IMR-90 (cell line): Measurements from ENCODE around the gene ZDBF2. TPM values are rescaled to one million over a fixed set of nuclear protein-coding genes. Genes with fewer than 3 reads are reported as not detected.
A peak's percentile ranks its signal among the peaks of the same experiment; 100 is the strongest.

ENCODE experiments used
- ATAC-seq: fragments of 200-7000 bp; cut with Tn5 transposase; 2 replicates; pipeline ENCODE4 v1.9.1; 2020; ENCODE audit warnings: low read depth, mild to moderate bottlenecking, moderate library complexity
- BruUV-seq: library from RNA; stranded (reverse); fragments of 400-500 nt; replicated peaks from 2 replicates; lab custom pipeline; 2021; lab: Mats Ljungman, UMichigan
- CTCF ChIA-PET: fragments of 300-600 bp; formaldehyde crosslinking; extraction: SDS; loops from one replicate; lab custom pipeline; 2021; ENCODE audit warnings: antibody characterized with exemption; lab: Yijun Ruan, JAX
- POLR2A ChIA-PET: fragments of 300-600 bp; sonication (Branson Sonifier 250); formaldehyde crosslinking; loops from one replicate; lab custom pipeline; 2022; ENCODE audit warnings: antibody characterized with exemption; ENCODE audit not compliant: unreplicated experiment; lab: Charles Lee
- DNase-seq: peaks from one replicate; pipeline ENCODE4 v3.0.0; 2013
- H2AFZ ChIP-seq: replicated peaks from 2 replicates; pipeline ENCODE3; 2013; ENCODE audit warnings: low read length, mild to moderate bottlenecking; ENCODE audit not compliant: poor library complexity
- H2AK5ac ChIP-seq: 2 replicates; pipeline ENCODE4 v1.6.1; 2013; ENCODE audit warnings: low read depth, low read length, inconsistent platforms
- H2AK9ac ChIP-seq: replicated peaks from 2 replicates; pipeline ENCODE3; 2013; ENCODE audit warnings: mild to moderate bottlenecking, low read depth, low read length, moderate library complexity; ENCODE audit not compliant: poor library complexity
- H2BK120ac ChIP-seq: 2 replicates; pipeline ENCODE4 v1.6.1; 2013; ENCODE audit warnings: low read depth, low read length, inconsistent platforms
- H2BK15ac ChIP-seq: 3 replicates; pipeline ENCODE4 v1.6.1; 2013; ENCODE audit warnings: low read depth, low read length, inconsistent platforms
- H2BK20ac ChIP-seq: 2 replicates; pipeline ENCODE4 v1.6.1; 2013; ENCODE audit warnings: low read depth, mild to moderate bottlenecking, inconsistent platforms, low read length, moderate library complexity
- H2BK5ac ChIP-seq: 2 replicates; pipeline ENCODE4 v1.6.1; 2013; ENCODE audit warnings: mild to moderate bottlenecking, low read depth, low read length, inconsistent platforms; ENCODE audit not compliant: poor library complexity, severe bottlenecking
- H3K14ac ChIP-seq: replicated peaks from 2 replicates; pipeline ENCODE4 v1.6.1; 2013; ENCODE audit warnings: low read depth, low read length, inconsistent platforms
- H3K18ac ChIP-seq: 2 replicates; pipeline ENCODE4 v1.6.1; 2013; ENCODE audit warnings: low read depth, low read length, control low read depth
- H3K23ac ChIP-seq: 2 replicates; pipeline ENCODE4 v1.6.1; 2013; ENCODE audit warnings: low read depth, low read length, inconsistent platforms
- H3K27ac ChIP-seq: 2 replicates; pipeline ENCODE4 v1.5.1; 2013; ENCODE audit warnings: mild to moderate bottlenecking, control low read depth, low read length; ENCODE audit not compliant: insufficient read depth
- H3K27me3 ChIP-seq: 2 replicates; pipeline ENCODE4 v1.6.1; 2013; ENCODE audit warnings: low read length; ENCODE audit not compliant: control insufficient read depth, insufficient read depth
- H3K36me3 ChIP-seq: 2 replicates; pipeline ENCODE4 v1.6.1; 2013; ENCODE audit warnings: low read length, mixed read lengths; ENCODE audit not compliant: control insufficient read depth, insufficient read depth
- H3K4ac ChIP-seq: 2 replicates; pipeline ENCODE4 v1.6.1; 2013; ENCODE audit warnings: low read depth, low read length, inconsistent platforms
- H3K4me1 ChIP-seq: 2 replicates; pipeline ENCODE4 v1.6.1; 2013; ENCODE audit warnings: low read length, mixed read lengths; ENCODE audit not compliant: control insufficient read depth, insufficient read depth
- H3K4me2 ChIP-seq: 2 replicates; pipeline ENCODE4 v1.6.1; 2013; ENCODE audit warnings: low read depth, mild to moderate bottlenecking, control low read depth, low read length, moderate library complexity
- H3K4me3 ChIP-seq: 2 replicates; pipeline ENCODE4 v1.5.1; 2013; ENCODE audit warnings: low read depth, mild to moderate bottlenecking, control low read depth, low read length, moderate library complexity; ENCODE audit not compliant: insufficient read depth
- H3K56ac ChIP-seq: 2 replicates; pipeline ENCODE4 v1.6.1; 2013; ENCODE audit warnings: low read length, inconsistent platforms; ENCODE audit not compliant: insufficient read depth; ENCODE audit errors: extremely low read depth
- H3K79me1 ChIP-seq, 2 experiments: 2 replicates each; pipeline ENCODE4 v1.6.1; 2013; ENCODE audit warnings: low read length in 2 of 2, inconsistent platforms in 1 of 2, low read depth in 1 of 2
- H3K9ac ChIP-seq: 2 replicates; pipeline ENCODE4 v1.6.1; 2013; ENCODE audit warnings: low read depth, low read length, control low read depth
- H3K9me1 ChIP-seq: 2 replicates; pipeline ENCODE4 v1.6.1; 2013; ENCODE audit warnings: low read length, inconsistent platforms; ENCODE audit not compliant: insufficient read depth
- H3K9me3 ChIP-seq: 2 replicates; pipeline ENCODE4 v1.6.1; 2013; ENCODE audit warnings: low read length; ENCODE audit not compliant: control insufficient read depth, insufficient read depth
- H4K20me1 ChIP-seq: 2 replicates; pipeline ENCODE4 v1.6.1; 2013; ENCODE audit warnings: low read length, inconsistent platforms; ENCODE audit not compliant: insufficient read depth
- H4K5ac ChIP-seq: 2 replicates; pipeline ENCODE4 v1.6.1; 2013; ENCODE audit warnings: mild to moderate bottlenecking, low read depth, low read length, control low read depth
- H4K8ac ChIP-seq, 2 experiments: 2 replicates each; pipeline ENCODE4 v1.6.1; 2013; ENCODE audit warnings: low read depth in 2 of 2, low read length in 2 of 2, control low read depth in 1 of 2, inconsistent platforms in 1 of 2
- H4K91ac ChIP-seq: 2 replicates; pipeline ENCODE4 v1.6.1; 2013; ENCODE audit warnings: low read depth, low read length, inconsistent platforms; ENCODE audit not compliant: insufficient read depth
- CEBPB ChIP-seq: IDR thresholded peaks from 2 replicates; pipeline ENCODE4 v1.6.1; 2012; ENCODE audit warnings: low read depth, low read length, improper control_type of control experiment
- CHD1 ChIP-seq: IDR thresholded peaks from 2 replicates; pipeline ENCODE4 v1.6.1; 2012; ENCODE audit warnings: low read depth, low read length, improper control_type of control experiment
- CTCF ChIP-seq: conservative IDR thresholded peaks from 2 replicates; pipeline ENCODE4 v1.5.1; 2012; ENCODE audit warnings: mild to moderate bottlenecking, low read depth, low read length, improper control_type of control experiment
- ELK1 ChIP-seq: fragments of 150-350 bp; IDR thresholded peaks from 2 replicates; pipeline ENCODE4 v1.6.1; 2016; ENCODE audit warnings: low read depth, mild to moderate bottlenecking, low read length, moderate library complexity, borderline replicate concordance
- FOS ChIP-seq: fragments of 150-350 bp; IDR thresholded peaks from 2 replicates; pipeline ENCODE4 v1.6.1; 2016; ENCODE audit warnings: low read depth, low read length
- MAFK ChIP-seq: IDR thresholded peaks from 2 replicates; pipeline ENCODE4 v1.6.1; 2012; ENCODE audit warnings: low read depth, low read length, improper control_type of control experiment
- MAZ ChIP-seq: IDR thresholded peaks from 2 replicates; pipeline ENCODE4 v1.6.1; 2012; ENCODE audit warnings: low read depth, mild to moderate bottlenecking, low read length, improper control_type of control experiment, moderate library complexity, borderline replicate concordance
- MXI1 ChIP-seq: IDR thresholded peaks from 2 replicates; pipeline ENCODE4 v1.6.1; 2012; ENCODE audit warnings: low read depth, mild to moderate bottlenecking, low read length, moderate library complexity, borderline replicate concordance
- NFE2L2 ChIP-seq: fragments of 150-350 bp; IDR thresholded peaks from 2 replicates; pipeline ENCODE4 v1.6.1; 2016; ENCODE audit warnings: low read depth, mild to moderate bottlenecking, low read length
- POLR2A ChIP-seq: IDR thresholded peaks from 2 replicates; pipeline ENCODE4 v1.6.1; 2012; ENCODE audit warnings: mild to moderate bottlenecking, low read depth, low read length
- RAD21 ChIP-seq: IDR thresholded peaks from 2 replicates; pipeline ENCODE4 v1.6.1; 2012; ENCODE audit warnings: low read length, improper control_type of control experiment
- RCOR1 ChIP-seq: IDR thresholded peaks from 2 replicates; pipeline ENCODE4 v1.6.1; 2012; ENCODE audit warnings: mild to moderate bottlenecking, low read length, improper control_type of control experiment; ENCODE audit not compliant: insufficient replicate concordance
- RFX5 ChIP-seq: IDR thresholded peaks from 2 replicates; pipeline ENCODE4 v1.8.0; 2012; ENCODE audit warnings: low read depth, mild to moderate bottlenecking, low read length, moderate library complexity
- SMC3 ChIP-seq: fragments of 150-350 bp; IDR thresholded peaks from 2 replicates; pipeline ENCODE4 v1.6.1; 2016; ENCODE audit warnings: low read depth, mild to moderate bottlenecking, antibody characterized with exemption, low read length, moderate library complexity
- USF2 ChIP-seq: fragments of 150-350 bp; IDR thresholded peaks from 2 replicates; pipeline ENCODE4 v1.6.1; 2017; ENCODE audit warnings: mild to moderate bottlenecking, antibody characterized with exemption, low read length, low read depth
- WGBS, 2 experiments: methylation state at CpG; one replicate each; pipeline versions ENCODE4 v1.1.5 to v1.1.7; 2013; ENCODE audit warnings: missing lambda C conversion rate in 2 of 2; ENCODE audit not compliant: insufficient read length in 1 of 2; ENCODE audit errors: extremely low coverage in 2 of 2; 5-methylcytosine and 5-hydroxymethylcytosine counted together
- dilution Hi-C: fragments of 300-500 bp; cut with HindIII; formaldehyde crosslinking; loops from one replicate; pipeline ENCODE4 v1.14.3; 2018; ENCODE audit warnings: low sequenced_read_pairs; ENCODE audit not compliant: unreplicated experiment
- in situ Hi-C: fragments of 300-500 bp; cut with MboI; formaldehyde crosslinking; loops from 3 replicates; pipeline ENCODE4 v1.14.3; 2019; ENCODE audit warnings: low sequenced_read_pairs, inconsistent platforms, mixed read lengths
- intact Hi-C: fragments of 100-400 bp; cut with micrococcal nuclease; formaldehyde crosslinking; loops from 2 replicates; pipeline ENCODE4 v1.10.0; 2022
- polyA plus RNA-seq, 3 experiments: library from polyadenylated mRNA; depleted of rRNA; stranded (reverse); fragments of >200 nt; gene quantifications; 2 replicates each; pipeline ENCODE4 v1.2.3, GENCODE V29; 2012; ENCODE audit warnings: low replicate concordance in 1 of 3
- total RNA-seq: library from RNA; depleted of rRNA; stranded (reverse); fragments of >200 nt; gene quantifications from 2 replicates; pipeline ENCODE4 v1.2.3, GENCODE V29; 2012

The ZDBF2 gene
- total and polyA plus RNA-seq, 2 of the 4 experiments (the other 2 are of a cell fraction) = 1.9 to 10.2 TPM

- POLR2A ChIA-PET = no interaction called here
- no TSS peak for BruUV-seq
- no peaks in the 10 kb centered on the region for H3K36me3 ChIP-seq
- no peak overlapping the region for H3K4ac ChIP-seq
- H3K9ac ChIP-seq = no peak overlapping the region
- no peak overlapping the region for H3K27ac ChIP-seq
- H3K4me1 ChIP-seq = no peaks in the 10 kb centered on the region
- H3K4me2 ChIP-seq = no peak overlapping the region
- no peak overlapping the region for H4K91ac ChIP-seq
- H3K79me1 ChIP-seq = no peaks in the 10 kb centered on the region
- dilution Hi-C loops (no loop called here), intact Hi-C loops (loop anchor here (1.0 kb wide), 1 partner anchor 96 kb away; no protein-coding TSS in a partner anchor), in situ Hi-C loops (loop anchor here (10.0 kb wide), 1 partner anchor 96 kb away; no protein-coding TSS in a partner anchor)
- peaks cover 61% of the 10 kb centered on the region for H3K27me3 ChIP-seq
- no peaks in the 10 kb centered on the region for H4K20me1 ChIP-seq
- CTCF ChIA-PET = no interaction called here
- no peak overlapping the region for H3K4me3 ChIP-seq
- no peak overlapping the region for H2AFZ ChIP-seq
- H3K9me1 ChIP-seq = no peaks in the 10 kb centered on the region
- DNase-seq (peak; percentile 10), ATAC-seq (peak; percentile 73)
- no peak overlapping the region for H2BK15ac ChIP-seq
- H3K14ac ChIP-seq = no peak overlapping the region
- H2AK9ac ChIP-seq = no peak overlapping the region
- no peak overlapping the region for H3K56ac ChIP-seq
- H4K8ac ChIP-seq = no peak overlapping the region
- no peak overlapping the region for H2BK120ac ChIP-seq
- H2BK5ac ChIP-seq = no peak overlapping the region
- no peaks in the 10 kb centered on the region for H3K9me3 ChIP-seq
- no peak overlapping the region for H4K5ac ChIP-seq
- 31% methylated on average over 3 of the region's 7 CpGs; no CpG with 5 or more reads in 1 of the 2 experiments for WGBS, 2 experiments
- H3K18ac ChIP-seq = no peak overlapping the region
- H3K23ac ChIP-seq = no peak overlapping the region
- no peak overlapping the region for H2AK5ac ChIP-seq
- H2BK20ac ChIP-seq = no peak overlapping the region
- TF ChIP-seq CTCF (peak; percentile 43), ELK1 (no peak), RCOR1 (no peak), MAFK (no peak), MXI1 (no peak), RAD21 (peak; percentile 41), MAZ (no peak), FOS (no peak), USF2 (no peak), SMC3 (peak; percentile 46), CHD1 (no peak), RFX5 (no peak), NFE2L2 (no peak), POLR2A (no peak), CEBPB (no peak)
These were observed 14.1 kb upstream of the ZDBF2 start for GRCh38 chr2:206260188-206261012.
